GM12872 (cell line): ENCODE results near the gene NRDE2.

ENCODE experiments used
- TF ChIP-seq, protein P1 (sequence below): IDR thresholded peaks from 3 replicates; pipeline ENCODE4 v1.5.1; 2011; ENCODE audit warnings: low read depth, mild to moderate bottlenecking, low read length, moderate library complexity; ENCODE audit not compliant: insufficient read depth

The NRDE2 gene

DNA sequence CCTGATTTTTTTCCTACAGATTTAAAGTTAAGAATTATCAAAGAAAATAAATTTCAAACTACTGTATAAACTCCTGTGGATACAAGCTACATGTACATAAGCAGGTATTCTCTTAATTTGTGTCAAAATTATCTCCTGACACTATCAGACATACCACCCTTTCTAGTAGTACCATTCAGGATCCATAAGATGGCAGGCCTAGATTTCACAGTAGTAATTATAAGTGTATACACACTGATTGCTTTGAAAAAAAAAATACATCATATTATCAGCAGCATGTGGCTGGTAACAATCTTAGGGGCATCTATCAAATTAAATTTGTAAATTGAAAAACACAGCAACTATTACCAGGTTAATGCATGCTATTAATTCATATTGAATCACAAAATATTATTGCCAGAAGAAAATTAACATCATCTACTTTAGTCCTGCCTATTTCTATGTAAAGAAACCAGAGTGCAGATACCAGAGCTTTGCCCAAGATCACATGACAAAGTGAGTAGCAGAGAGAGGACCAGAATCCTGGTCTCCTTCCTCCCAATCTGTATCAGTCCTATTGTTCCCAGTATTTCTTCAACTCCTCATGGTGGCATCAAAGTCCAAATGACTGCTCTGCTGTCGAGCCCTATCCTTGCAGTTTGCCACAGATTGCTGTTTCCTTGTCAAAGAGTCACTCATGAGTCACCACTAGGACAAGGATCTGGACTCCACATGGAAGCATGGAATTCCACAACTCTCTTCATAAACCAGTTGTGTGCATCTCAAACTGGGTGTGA lies 37.4 kb upstream of the NRDE2 start:
- TF ChIP-seq, protein P1, sequence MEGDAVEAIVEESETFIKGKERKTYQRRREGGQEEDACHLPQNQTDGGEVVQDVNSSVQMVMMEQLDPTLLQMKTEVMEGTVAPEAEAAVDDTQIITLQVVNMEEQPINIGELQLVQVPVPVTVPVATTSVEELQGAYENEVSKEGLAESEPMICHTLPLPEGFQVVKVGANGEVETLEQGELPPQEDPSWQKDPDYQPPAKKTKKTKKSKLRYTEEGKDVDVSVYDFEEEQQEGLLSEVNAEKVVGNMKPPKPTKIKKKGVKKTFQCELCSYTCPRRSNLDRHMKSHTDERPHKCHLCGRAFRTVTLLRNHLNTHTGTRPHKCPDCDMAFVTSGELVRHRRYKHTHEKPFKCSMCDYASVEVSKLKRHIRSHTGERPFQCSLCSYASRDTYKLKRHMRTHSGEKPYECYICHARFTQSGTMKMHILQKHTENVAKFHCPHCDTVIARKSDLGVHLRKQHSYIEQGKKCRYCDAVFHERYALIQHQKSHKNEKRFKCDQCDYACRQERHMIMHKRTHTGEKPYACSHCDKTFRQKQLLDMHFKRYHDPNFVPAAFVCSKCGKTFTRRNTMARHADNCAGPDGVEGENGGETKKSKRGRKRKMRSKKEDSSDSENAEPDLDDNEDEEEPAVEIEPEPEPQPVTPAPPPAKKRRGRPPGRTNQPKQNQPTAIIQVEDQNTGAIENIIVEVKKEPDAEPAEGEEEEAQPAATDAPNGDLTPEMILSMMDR: no peak

DNA sequence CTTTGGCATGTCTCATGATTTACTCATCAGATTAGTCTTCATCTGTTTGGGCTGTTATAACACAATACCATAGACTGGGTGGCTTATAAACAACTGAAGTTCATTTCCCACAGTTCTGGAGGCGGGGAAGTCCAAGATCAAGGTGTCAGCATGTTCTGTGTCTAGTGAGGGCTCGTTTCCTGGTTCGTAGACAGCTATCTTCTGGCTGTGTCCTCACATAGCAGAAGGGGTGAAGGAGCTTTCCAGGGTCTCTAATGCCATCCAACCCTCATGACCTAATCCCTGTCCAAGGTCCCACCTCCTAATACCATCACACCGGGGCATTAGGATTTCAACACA lies 30.8 kb upstream of the NRDE2 start:
- TF ChIP-seq, protein P1: no peak

DNA sequence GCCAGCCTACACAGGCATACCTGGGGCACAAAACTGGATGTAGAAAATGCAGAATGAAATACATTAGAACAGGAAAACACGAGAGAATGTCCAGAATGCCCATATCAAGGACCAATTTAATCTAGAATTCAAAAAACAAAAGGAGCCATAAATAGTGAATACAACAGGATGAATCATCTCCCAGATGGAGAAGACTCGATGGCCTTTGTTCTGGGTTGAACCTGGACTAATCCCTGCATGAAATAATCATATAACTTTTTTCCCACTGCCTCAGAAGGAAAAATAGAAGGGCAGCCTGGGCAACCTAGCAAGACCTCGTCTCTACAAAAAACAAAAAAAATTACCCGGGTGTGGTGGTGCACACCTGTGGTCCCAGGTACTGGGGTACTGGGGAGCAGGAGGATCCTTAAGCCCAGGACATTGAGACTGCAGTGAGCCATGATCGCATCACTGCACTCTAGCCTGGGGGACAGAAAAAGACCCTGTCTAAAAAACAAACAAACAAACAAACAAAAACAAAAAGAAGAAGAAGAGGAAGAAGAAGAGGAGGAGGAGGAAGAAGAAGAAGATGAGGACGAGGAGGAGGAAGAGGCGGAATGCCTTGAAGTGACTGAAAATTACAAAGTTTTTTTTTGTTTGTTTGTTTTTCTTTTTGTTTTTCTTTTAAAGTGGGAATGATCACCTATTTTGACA lies 30.3 kb upstream of the NRDE2 start:
- TF ChIP-seq, protein P1: no peak

DNA sequence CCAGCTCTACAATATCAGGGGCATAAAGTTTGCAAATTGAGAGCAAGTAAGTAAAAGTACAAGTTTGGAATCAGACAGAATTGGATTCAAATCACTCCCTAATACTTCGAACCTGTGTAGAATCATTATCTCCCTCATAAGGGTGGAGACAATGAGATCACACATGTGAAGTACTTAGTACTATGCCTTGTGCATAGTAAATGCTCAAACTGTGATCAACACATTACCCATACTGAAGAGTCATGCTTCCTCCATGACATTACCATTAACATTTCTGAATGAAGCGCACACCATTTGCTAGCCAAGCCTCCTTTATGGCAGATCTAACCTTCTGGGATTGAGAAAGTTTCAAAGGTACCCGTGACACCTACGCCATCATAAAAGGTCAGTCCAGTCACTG lies 26.6 kb upstream of the NRDE2 start:
- TF ChIP-seq, protein P1: no peak

DNA sequence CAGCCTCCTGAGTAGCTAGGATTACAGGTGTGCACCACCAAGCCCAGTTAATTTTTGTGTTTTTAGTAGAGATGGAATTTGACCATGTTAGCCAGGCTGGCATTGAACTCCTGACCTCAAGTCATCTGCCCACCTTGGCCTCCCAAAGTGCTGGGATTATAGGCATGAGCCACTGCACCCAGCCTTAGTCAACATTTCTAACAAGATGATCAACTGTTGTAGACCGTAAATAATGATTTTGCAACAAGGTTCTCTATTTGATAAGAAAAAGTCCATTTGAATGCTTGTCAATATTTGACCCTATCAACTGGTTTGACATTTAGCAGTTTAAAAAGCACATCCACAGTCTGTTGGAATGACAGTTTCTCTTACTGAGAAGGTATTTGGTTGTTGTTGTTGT lies 25.2 kb upstream of the NRDE2 start:
- TF ChIP-seq, protein P1: no peak

DNA sequence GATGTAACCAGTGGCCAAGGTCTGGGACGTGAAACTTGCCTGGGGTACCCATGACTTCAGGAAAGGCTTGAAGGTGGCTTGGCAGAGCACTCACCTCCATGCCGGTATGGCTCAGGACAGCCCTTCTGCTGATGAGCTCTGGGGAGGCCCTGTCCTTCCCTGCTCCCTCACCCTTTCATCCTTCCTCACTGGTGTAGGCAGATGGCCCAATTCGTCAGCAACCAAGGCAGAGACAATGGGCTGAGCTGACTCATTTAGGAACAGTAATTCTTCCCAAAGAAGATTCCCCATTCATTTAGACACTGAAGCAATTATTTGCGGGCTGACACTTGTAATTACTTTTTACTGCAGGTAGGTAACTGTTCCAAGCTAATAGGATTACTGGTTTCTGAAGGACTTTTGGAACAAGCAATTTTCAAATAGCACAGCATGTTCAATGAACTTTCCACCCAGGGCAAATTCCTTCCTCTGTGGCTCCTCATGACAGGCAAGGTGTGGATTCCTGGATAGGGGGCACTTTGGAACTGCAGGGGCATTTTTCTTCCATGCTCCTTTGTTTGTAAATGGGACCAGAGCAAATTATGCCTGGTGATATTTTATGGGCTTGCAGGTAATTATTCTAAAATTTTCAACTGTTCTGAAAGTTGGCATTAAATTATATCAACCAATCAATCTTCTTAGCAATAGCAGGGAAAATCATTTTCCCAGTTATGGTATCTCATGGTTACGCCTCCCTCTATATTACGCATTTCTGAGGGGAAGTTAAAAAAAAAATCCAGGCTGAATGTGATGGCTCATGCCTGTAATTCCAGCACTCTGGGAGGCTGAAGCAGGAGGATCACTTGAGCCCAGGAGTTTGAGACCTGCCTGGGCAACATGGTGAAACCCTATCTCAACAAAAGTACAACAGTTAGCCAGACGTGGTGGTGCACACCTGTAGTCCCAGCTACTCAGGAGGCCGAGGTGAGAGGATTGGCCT lies 24.1 kb upstream of the NRDE2 start:
- TF ChIP-seq, protein P1: no peak

DNA sequence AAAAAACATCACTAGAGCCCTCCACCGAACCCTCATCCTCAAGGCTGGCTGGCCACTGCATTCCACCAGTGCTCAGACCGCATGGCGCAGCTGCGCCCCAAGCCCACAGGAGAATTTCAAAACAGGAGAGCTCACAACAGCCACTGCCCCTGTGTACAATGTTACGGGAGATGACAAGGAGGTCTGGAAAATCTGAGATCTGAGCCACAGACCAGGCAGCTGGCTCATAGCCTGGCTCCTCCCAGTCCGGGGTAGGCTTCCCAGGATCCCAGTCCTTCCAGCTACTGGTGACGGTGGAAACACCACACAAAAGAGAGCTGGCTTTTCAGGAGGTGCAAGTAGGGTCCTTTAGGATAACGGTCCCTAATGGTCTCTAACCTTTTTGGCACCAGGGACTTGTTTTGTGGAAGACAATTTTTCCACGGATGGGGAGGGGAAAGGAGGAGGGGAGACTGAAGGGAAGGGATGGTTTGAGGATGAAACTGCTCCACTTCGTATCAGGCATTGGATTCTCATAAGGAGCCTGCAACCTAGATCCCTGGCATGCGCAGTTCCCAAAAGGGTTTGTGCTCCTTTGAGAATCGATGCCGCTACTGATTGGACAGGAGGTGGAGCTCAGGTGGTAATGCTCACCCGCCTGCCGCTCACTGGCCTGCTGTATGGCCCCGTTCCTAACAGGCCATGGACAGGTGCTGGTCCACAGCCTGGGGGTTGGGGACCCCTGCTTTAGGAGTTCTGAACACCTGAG lies 23.0 kb upstream of the NRDE2 start:
- TF ChIP-seq, protein P1: no peak
